ENCODE results near the gene AIFM1.
A peak's percentile ranks its signal among the peaks of the same experiment; 100 is the strongest.

The AIFM1 gene

GRCh38 chrX:130165703-130166502, at the start of gene AIFM1:
Gene AIFM1, minus strand, starts transcription at chrX:130165841. Its CDS starts 185 bp downstream, at chrX:130165656.
- peak within 1 kb of the TSS; percentile 88 for H3K4me3 ChIP-seq (ENCODE audit: low read depth, low read length)
- TF ChIP-seq MYC (IDR thresholded peaks at IDR 0.05; ENCODE audit: low read depth, low read length) (peak; percentile 42; the same call in 1 of the 2 replicates), POLR2A (IDR thresholded peaks at IDR 0.05; ENCODE audit: extremely low read depth, insufficient read length) (peak; percentile 71), CTCF (IDR thresholded peaks at IDR 0.05; ENCODE audit: low read depth, low read length) (no peak), MAX (IDR thresholded peaks at IDR 0.05; ENCODE audit: low read depth, low read length) (peak; percentile 20; the same call in 1 of the 2 replicates)
- DNase-seq (ENCODE audit: low read depth): peak; percentile 97

GRCh38 chrX:130213376-130213775, 47.7 kb upstream of the AIFM1 start:
- DNase-seq (ENCODE audit: low read depth): no peak
- TF ChIP-seq MYC (IDR thresholded peaks at IDR 0.05; ENCODE audit: low read depth, low read length) (no peak), POLR2A (IDR thresholded peaks at IDR 0.05; ENCODE audit: extremely low read depth, insufficient read length) (no peak), MAX (IDR thresholded peaks at IDR 0.05; ENCODE audit: low read depth, low read length) (no peak), CTCF (IDR thresholded peaks at IDR 0.05; ENCODE audit: low read depth, low read length) (no peak)

GRCh38 chrX:130212371-130212770, 46.7 kb upstream of the AIFM1 start:
- no peak for DNase-seq (ENCODE audit: low read depth)
- H3K4me3 ChIP-seq (ENCODE audit: low read depth, low read length): no peak overlapping the region
- TF ChIP-seq MYC (IDR thresholded peaks at IDR 0.05; ENCODE audit: low read depth, low read length) (no peak), MAX (IDR thresholded peaks at IDR 0.05; ENCODE audit: low read depth, low read length) (no peak), POLR2A (IDR thresholded peaks at IDR 0.05; ENCODE audit: extremely low read depth, insufficient read length) (no peak), CTCF (IDR thresholded peaks at IDR 0.05; ENCODE audit: low read depth, low read length) (no peak)

More at GRCh38 chrX:130213376-130213775, 47.7 kb upstream of the AIFM1 start:
- no peak overlapping the region for H3K4me3 ChIP-seq (ENCODE audit: low read depth, low read length)

GRCh38 chrX:130211415-130212186, 46.0 kb upstream of the AIFM1 start:
- no peak overlapping the region for H3K4me3 ChIP-seq (ENCODE audit: low read depth, low read length)
- TF ChIP-seq POLR2A (IDR thresholded peaks at IDR 0.05; ENCODE audit: extremely low read depth, insufficient read length): no peak
- TF ChIP-seq CTCF (IDR thresholded peaks at IDR 0.05; ENCODE audit: low read depth, low read length): no peak
- no peak for TF ChIP-seq MAX (IDR thresholded peaks at IDR 0.05; ENCODE audit: low read depth, low read length)
- no peak for TF ChIP-seq MYC (IDR thresholded peaks at IDR 0.05; ENCODE audit: low read depth, low read length)
- no peak for DNase-seq (ENCODE audit: low read depth)

GRCh38 chrX:130204647-130205046, 39.0 kb upstream of the AIFM1 start:
- no peak for TF ChIP-seq MAX (IDR thresholded peaks at IDR 0.05; ENCODE audit: low read depth, low read length)
- no peak for TF ChIP-seq MYC (IDR thresholded peaks at IDR 0.05; ENCODE audit: low read depth, low read length)
- no peak for TF ChIP-seq POLR2A (IDR thresholded peaks at IDR 0.05; ENCODE audit: extremely low read depth, insufficient read length)
- no peak for TF ChIP-seq CTCF (IDR thresholded peaks at IDR 0.05; ENCODE audit: low read depth, low read length)
- no peak for DNase-seq (ENCODE audit: low read depth)
- H3K4me3 ChIP-seq (ENCODE audit: low read depth, low read length): no peak overlapping the region
